Esophagus muscularis mucosa (tissue), 4 donors: ENCODE measurements around the gene ZNF490. TPM values are rescaled to one million over a fixed set of nuclear protein-coding genes. Genes with fewer than 3 reads are reported as not detected.
"Not testable (repeated sequence)": the region's sequence is repeated elsewhere in the genome, so short reads cannot be mapped to it uniquely, and the experiment has no call there.

Experiments
- DNase-seq: peaks from one replicate; pipeline ENCODE4 v3.0.0-alpha.2; 2017; ENCODE audit errors: extremely low spot score
- H3K27ac ChIP-seq, 4 donors: fragments of 200-600 bp; sonication (generic); replicated peaks in 1 of 4; 1 replicate in 3 of 4; 2 replicates in 1 of 4; pipeline ENCODE4 v1.5.1; 2016 to 2019; ENCODE audit warnings: mild to moderate bottlenecking in 1 of 4
- H3K27me3 ChIP-seq, 4 donors: fragments of 200-600 bp; sonication (generic); one replicate each; pipeline versions ENCODE4 v1.5.1 to v1.6.0; 2016 to 2019
- H3K36me3 ChIP-seq, 4 donors: fragments of 200-600 bp; sonication (generic); one replicate each; pipeline ENCODE4 v1.5.1; 2016 to 2019
- H3K4me1 ChIP-seq, 4 donors: fragments of 200-600 bp; sonication (generic); one replicate each; pipeline ENCODE4 v1.5.1; 2016 to 2019
- H3K4me3 ChIP-seq, 4 donors: fragments of 200-600 bp; sonication (generic); 1 replicate in 2 of 4; 2 replicates in 2 of 4; pipeline ENCODE4 v1.5.1; 2016 to 2019; ENCODE audit warnings: mild to moderate bottlenecking in 4 of 4, moderate library complexity in 1 of 4
- H3K9me3 ChIP-seq, 4 donors: fragments of 200-600 bp; sonication (generic); 1 replicate in 3 of 4; 2 replicates in 1 of 4; pipeline ENCODE4 v1.5.1; 2016 to 2019
- CTCF ChIP-seq, 3 experiments: fragments of 200-600 bp in 2 of 3; fragments of 450-650 bp in 1 of 3; sonication (generic) in 2 of 3; IDR thresholded peaks; one replicate each; pipeline ENCODE4 v1.5.1; 2017 to 2019; ENCODE audit warnings: antibody characterized with exemption in 3 of 3, mild to moderate bottlenecking in 2 of 3, moderate library complexity in 1 of 3
- EP300 ChIP-seq: sonication (generic); formaldehyde crosslinking; IDR thresholded peaks from one replicate; pipeline ENCODE4 v1.6.1; 2017; ENCODE audit warnings: antibody characterized with exemption
- POLR2A ChIP-seq: fragments of 450-650 bp; IDR thresholded peaks from one replicate; pipeline ENCODE4 v1.6.1; 2017; ENCODE audit warnings: antibody characterized with exemption, moderate library complexity, mild to moderate bottlenecking, low read depth
- POLR2AphosphoS5 ChIP-seq, 2 donors: sonication (generic); formaldehyde crosslinking; IDR thresholded peaks; one replicate each; pipeline ENCODE4 v1.6.1; 2017; ENCODE audit warnings: antibody characterized with exemption in 2 of 2
- WGBS: methylation state at CpG from one replicate; pipeline ENCODE4 v1.1.5; 2018; 5-methylcytosine and 5-hydroxymethylcytosine counted together
- intact Hi-C: fragments of 100-400 bp; cut with DNase I; formaldehyde crosslinking; loops from one replicate; pipeline ENCODE4 v1.15.1; 2023
- total RNA-seq, 4 donors: library from RNA; depleted of rRNA; stranded (reverse); fragments of >200 nt; gene quantifications; one replicate each; pipeline versions ENCODE4 v1.1.0 to v1.2.1, GENCODE V29; 2016

Gene ZNF490
- total RNA-seq, 4 donors from 2014 or later, result 3.3 to 6.7 (median 5.3) TPM

GRCh38 chr19:12628040-12629022 lies 17.7 kb upstream of the ZNF490 start:
- H3K27me3 ChIP-seq, result no peaks in the 10 kb centered on the region
- H3K9me3 ChIP-seq, result peaks cover 0 to 16% (median 4%) of the 10 kb centered on the region in 4 donors
- intact Hi-C loops, result no loop called here
- no peak overlapping the region for H3K4me3 ChIP-seq
- peaks cover 58 to 90% (median 76%) of the 10 kb centered on the region in 4 donors for H3K36me3 ChIP-seq
- peaks cover 0 to 4% (median 3%) of the 10 kb centered on the region in 4 donors for H3K4me1 ChIP-seq
- no peak for TF ChIP-seq EP300
- DNase-seq, result no peak
- 97% methylated on average over 17 of the region's 17 CpGs for WGBS
- H3K27ac ChIP-seq, result no peak overlapping the region

GRCh38 chr19:12626958-12627357 lies 16.3 kb upstream of the ZNF490 start:
- peaks cover 58 to 84% (median 73%) of the 10 kb centered on the region in 4 donors for H3K36me3 ChIP-seq
- TF ChIP-seq EP300 (no peak), CTCF (IDR thresholded peaks at IDR 0.05) (no peak), POLR2AphosphoS5 (IDR thresholded peaks at IDR 0.05) (no peak), POLR2A (no peak)
- WGBS, result 92% methylated on average over 8 of the region's 8 CpGs
- intact Hi-C loops, result no loop called here
- DNase-seq, result no peak
- no peak overlapping the region for H3K27ac ChIP-seq
- H3K9me3 ChIP-seq, result peaks cover 0 to 16% (median 4%) of the 10 kb centered on the region in 4 donors
- H3K4me3 ChIP-seq, result no peak overlapping the region
- no peaks in the 10 kb centered on the region for H3K27me3 ChIP-seq
- peaks cover 0 to 14% (median 13%) of the 10 kb centered on the region in 4 donors for H3K4me1 ChIP-seq

GRCh38 chr19:12623361-12624031 lies 12.9 kb upstream of the ZNF490 start:
- Histone ChIP-seq H3K4me3 (no peak overlapping the region), H3K4me1 (peaks cover 11 to 31% (median 27%) of the 10 kb centered on the region in 4 donors), H3K27me3 (no peaks in the 10 kb centered on the region), H3K36me3 (peaks cover 48 to 54% (median 51%) of the 10 kb centered on the region in 4 donors), H3K27ac (no peak overlapping the region), H3K9me3 (peaks cover 0 to 11% (median 3%) of the 10 kb centered on the region in 4 donors)
- TF ChIP-seq POLR2AphosphoS5 (IDR thresholded peaks at IDR 0.05), result no peak
- no peak for TF ChIP-seq EP300
- no peak for TF ChIP-seq POLR2A
- TF ChIP-seq CTCF (IDR thresholded peaks at IDR 0.05), result no peak
- no peak for DNase-seq
- WGBS, result 88% methylated on average over 4 of the region's 4 CpGs
- intact Hi-C loops, result no loop called here

- H3K4me3 ChIP-seq, intact Hi-C loops, H3K9me3 ChIP-seq, DNase-seq, H3K27me3 ChIP-seq: not testable (repeated sequence)
- H3K27ac ChIP-seq, result peak overlapping the region in 3 of 4 donors; percentile 30 to 70 (median 41)
- peaks cover 14 to 48% (median 44%) of the 10 kb centered on the region in 4 donors for H3K4me1 ChIP-seq
- WGBS, result 51% methylated on average over 26 of the region's 26 CpGs
- peaks cover 28 to 37% (median 31%) of the 10 kb centered on the region in 4 donors for H3K36me3 ChIP-seq
Observed at GRCh38 chr19:12621253-12622024, 10.8 kb upstream of the ZNF490 start.

GRCh38 chr19:12617646-12618045 lies 7.0 kb upstream of the ZNF490 start:
- no peak overlapping the region for H3K27ac ChIP-seq
- H3K9me3 ChIP-seq, result no peaks in the 10 kb centered on the region
- no peak overlapping the region for H3K4me3 ChIP-seq
- DNase-seq, result no peak
- H3K4me1 ChIP-seq, result peaks cover 31 to 75% (median 64%) of the 10 kb centered on the region in 4 donors
- TF ChIP-seq EP300 (no peak), POLR2AphosphoS5 (IDR thresholded peaks at IDR 0.05) (no peak), POLR2A (no peak), CTCF (IDR thresholded peaks at IDR 0.05) (no peak)
- no peaks in the 10 kb centered on the region for H3K27me3 ChIP-seq
- 84% methylated on average over 4 of the region's 4 CpGs for WGBS
- intact Hi-C loops, result no loop called here
- peaks cover 1 to 31% (median 24%) of the 10 kb centered on the region in 4 donors for H3K36me3 ChIP-seq
